Activated CD8-positive, alpha-beta memory T cell treated with anti-CD3 and anti-CD28 coated beads, Interleukin-2, amount 50 U/mL, for 1 hour (primary cell): ENCODE data around the gene TNFRSF8.

Source experiments
- DNase-seq: peaks from one replicate; pipeline ENCODE4 v3.0.0-alpha.2; 2020; ENCODE audit errors: extremely low read depth

The TNFRSF8 gene

DNA sequence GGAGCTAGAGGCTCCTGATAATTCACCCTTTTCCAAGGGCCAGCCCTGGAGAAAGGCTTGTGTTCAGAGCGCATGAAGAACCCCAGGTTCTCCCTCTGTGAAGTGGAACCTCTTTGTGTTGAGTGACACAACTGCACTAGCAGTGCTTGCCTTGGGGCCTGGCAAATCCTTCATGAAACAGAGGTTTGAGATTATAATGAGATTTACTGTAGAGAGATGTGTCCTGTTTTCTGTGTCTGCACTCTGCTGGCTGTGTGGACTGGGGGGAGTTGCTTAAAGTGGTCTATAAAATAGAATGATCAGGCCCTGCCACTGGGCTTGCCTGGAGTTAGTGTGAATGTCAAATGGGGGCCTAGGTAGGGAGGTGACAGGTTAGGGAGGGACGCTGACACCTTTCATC lies 92.2 kb downstream of the TNFRSF8 start:
- no peak for DNase-seq

DNA sequence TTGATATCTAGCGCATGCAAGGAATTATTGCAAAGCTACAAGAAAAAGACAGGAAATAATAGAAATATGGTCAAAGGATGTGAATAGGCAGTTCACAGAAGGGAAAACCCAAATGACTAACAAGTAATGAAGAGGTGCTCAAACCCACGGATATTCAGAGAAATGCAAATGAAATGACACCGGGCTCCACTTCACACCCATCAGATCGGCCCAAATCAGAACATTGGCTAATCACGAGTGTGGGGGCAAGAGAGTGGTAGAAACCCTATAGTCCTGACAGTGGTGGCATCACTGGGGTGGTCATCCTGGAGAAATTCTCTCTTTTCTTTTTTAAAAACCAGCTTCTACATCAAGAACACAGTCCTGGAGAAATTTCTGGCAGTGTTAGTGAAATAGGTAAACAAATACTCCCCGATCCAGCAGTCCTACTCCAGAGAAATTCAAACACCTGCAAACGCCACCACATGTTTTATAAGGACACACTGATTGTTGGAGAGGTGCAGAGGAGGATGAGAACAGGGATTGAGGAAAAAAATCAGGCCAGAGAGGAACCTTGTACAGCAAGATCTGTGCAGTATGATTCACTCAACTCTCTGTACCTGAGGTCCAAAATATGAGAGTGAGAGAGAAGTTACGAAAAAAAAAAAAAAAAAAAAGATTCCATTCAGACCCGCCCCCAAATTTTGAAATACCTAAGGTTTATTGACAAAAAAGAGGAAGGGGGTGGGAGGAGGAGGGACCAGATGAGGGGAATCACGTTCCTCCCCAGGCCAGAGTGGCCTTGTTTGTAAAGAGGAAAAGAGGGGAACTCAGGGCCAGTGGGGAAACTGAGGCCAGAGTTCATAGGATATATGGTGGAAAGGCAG lies 94.5 kb downstream of the TNFRSF8 start:
- no peak for DNase-seq

DNA sequence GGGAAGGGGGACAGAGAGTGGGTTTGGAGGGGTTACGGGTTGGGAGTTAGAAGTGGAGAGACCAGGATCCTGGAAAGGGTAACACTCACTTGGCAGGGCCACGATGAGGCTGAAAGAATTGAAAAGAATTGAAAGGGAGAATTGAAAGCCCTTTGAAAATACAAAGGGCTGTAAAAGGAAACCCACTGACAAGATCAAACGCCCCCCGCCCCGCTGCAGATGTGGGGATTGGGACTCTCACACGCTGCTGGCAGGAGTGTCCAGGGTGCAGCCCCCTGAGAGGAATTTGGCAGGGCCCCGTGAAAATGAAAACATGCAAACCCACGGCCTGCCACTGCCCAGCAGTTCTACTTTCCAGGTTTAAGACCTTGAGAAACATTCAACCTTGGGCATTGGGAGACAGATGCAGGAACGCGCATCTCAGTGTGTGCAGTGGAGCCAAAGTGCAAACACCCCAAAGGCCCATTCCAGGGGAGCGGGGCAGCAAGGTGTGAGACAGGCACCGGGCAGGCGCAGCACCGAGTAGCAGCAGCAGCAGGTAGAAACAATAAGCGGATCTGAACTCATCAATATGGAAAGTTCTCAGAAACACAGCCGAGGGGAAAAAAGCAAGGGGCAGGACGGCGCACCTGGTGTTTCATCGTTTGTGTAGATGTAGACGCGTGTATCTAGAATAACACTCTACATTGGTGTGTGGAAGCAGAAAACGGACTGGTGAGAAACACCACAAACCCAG lies 95.4 kb downstream of the TNFRSF8 start:
- no peak for DNase-seq

DNA sequence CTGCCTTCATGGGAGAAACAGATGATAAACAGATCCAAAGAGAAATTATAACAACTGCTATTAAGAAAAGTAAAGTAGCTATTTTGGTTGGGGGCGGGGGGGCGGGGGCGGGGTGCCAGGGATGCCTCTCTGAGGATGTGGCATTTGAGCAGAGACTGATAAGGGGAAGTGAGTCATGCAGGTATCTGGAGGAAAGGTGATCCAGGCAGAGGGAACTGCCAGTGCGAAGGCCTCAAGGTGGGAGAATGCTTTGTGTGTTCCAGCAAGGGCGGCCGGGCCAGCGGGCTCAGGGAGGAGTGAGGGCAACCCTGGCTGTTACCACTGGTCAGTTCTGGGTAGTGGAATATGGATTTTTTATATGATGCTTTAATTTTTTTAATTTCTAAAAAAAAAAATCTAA lies 96.7 kb downstream of the TNFRSF8 start:
- DNase-seq = no peak

DNA sequence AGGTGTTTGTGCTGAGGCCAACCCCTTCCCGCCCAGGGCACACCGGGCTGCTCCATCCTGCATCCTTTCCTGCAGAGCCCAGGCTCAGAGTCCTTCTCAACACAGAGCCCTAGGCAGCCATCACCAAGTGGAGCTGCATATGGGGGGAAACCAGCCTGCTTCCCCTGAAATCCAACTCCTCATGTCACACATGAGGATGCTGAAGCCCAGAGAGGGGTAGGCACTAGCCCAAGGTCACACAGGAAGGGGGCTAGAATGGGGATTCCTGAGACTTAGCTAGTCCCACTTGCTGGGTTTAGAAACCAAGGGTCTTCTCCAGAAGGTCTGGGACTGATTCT lies 98.2 kb downstream of the TNFRSF8 start:
- DNase-seq = no peak

DNA sequence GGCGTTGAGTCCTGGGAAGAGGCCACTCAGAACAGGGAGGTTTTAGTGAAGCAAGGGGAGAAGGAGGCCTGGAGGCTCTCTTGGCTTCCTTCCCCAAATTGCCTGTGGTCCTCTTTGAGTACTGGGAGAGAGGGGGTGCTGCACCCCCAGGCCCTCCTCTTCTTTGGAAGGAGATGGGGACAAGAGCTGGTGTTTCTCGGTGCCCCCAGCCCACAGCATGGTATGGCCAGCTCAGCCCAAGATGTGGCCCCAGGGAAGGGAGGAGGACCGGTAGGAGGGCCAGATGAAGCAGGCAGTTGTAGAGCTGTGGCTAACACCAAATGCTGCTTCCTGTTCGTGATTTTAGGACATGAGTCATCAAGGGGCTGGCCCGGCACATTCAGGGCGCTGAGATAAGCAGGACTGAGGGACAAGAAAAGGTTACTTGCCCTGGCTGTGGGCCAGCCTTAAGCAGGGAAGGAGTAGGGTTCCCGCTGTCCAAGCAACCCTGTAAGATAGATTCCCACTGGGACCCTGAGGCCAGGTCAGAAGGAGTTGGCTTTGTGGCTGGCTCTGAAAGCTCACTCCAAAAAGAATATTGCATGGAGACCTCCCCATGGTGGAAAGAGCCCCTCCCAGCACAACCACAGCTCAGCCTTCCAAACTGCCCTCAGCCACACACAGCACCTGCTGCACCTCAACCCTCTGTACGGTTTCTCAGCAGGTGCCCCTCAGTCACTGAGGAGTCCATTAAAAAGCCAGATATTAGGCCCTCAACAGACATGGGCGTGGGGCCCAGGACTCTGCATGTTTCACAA lies 98.8 kb downstream of the TNFRSF8 start:
- no peak for DNase-seq

DNA sequence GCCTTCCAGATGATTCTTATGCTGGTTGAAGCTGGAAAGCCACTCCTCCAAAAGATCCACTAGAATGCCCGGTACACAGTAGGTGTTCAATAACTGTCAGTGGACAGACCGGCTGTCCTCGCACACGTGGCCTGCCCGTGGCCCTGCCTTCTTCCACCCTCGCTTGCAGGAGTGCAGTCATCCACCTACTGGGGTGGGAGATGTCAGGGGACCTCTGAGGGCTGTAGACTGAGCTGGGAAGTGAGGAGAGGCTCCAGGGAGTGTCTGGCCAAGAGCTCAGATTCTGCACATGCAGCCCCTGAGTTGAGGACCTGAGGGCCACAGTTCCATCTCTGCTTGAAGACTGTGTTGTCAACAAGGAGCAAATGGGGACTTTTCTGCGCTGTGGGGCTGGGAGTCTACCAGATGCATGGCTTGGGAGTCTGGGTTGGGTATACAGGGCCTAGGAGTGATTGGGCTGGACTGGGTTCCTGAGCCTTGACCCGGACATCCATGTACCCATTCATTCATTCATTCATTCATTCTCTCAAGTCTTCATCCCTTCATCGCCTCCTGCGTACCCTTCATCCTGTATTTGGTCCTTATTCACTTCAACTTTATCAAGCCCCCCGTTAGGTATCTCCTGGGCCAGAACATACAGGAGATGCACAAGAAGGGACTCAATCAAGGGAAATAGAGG lies 99.5 kb downstream of the TNFRSF8 start:
- DNase-seq = no peak

DNA sequence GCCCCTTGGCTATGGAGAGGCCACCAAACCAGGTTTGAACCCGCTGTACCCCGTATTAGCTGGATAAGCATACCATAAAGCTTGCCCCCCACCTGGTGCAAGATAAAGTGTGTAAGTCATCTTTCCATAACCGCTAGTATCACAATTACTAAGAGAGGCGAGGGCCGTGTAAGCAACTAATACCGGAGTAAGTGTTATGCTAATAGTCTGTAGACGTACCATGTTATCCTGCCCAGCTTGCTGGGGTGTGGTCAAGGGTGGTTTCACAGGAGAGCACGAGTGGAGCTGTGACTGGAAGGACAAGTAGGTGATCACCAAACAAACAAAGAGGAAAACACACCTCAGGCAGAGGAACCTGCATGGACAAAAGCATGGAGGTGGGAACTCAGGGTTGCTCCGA lies 100.1 kb downstream of the TNFRSF8 start:
- DNase-seq = no peak

DNA sequence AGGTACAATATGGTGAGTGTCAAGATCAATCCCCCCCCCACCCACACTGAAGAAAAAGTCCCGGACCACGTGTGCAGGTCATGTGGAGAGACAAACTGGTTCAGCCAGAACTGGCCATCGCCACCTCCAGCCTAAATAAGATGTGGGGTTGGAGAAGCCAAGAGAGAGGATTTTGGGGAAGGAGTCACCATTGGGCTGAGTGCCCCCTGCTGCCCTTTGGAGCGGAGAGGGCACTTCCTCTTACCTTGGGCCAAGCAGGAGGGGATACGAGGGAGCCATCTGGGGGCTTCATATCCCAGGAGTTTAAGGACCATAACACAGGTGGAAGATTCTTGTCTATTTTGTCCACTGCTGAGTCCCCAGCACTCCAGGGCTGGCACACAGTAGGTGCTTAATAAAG lies 101.1 kb downstream of the TNFRSF8 start:
- no peak for DNase-seq

DNA sequence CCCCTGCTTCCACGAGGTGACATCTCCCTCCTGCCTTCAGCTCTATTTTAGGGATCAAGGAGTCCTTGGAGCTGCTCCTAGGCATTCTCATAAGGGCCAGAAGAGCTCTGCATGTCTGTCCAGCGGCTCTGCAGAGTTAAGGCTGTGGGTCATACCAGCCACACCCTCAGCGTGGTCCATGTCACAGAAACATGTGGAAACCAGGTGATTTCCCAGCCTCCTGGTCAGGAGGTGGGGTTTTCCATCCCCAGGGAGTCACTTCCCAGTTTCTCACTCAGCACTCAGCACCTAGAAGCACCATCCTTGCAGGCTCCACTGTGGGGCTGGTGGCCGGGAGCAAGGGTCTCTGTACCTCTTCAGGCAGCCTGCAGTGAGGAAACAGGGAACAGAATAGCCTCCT lies 102.2 kb downstream of the TNFRSF8 start:
- no peak for DNase-seq

DNA sequence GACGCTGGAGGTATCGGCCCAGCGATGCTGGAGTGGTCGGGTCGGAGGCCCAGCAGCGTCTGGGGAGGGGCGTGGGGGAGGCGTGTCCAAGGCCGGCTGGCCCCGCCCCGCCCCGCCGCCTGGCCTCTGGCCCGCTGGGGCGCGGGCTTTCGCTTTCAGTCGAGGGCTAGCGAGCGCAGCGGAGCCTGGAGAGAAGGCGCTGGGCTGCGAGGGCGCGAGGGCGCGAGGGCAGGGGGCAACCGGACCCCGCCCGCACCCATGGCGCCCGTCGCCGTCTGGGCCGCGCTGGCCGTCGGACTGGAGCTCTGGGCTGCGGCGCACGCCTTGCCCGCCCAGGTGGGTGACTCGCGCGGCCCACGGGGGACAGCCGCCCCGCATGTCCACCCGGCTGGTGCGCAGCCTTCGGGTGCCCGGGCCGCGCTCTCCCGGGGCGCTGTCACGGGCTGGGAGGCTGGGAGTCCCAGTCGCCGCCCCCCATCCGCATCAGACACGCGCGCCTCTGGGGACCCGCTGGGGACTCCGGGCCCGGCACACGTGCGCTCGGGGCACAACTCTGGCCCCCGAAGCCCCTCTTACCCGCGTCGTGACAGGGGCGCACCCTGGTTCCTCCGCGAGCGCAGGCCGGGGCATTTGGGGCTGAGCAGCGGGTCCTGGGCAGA lies 103.9 kb downstream of the TNFRSF8 start, which contains the start of gene TNFRSF1B:
TSS of gene TNFRSF1B (plus strand) at position 158 of the 659 bp plus-strand sequence. CDS start at position 259, 101 bp downstream.
- no peak for DNase-seq

DNA sequence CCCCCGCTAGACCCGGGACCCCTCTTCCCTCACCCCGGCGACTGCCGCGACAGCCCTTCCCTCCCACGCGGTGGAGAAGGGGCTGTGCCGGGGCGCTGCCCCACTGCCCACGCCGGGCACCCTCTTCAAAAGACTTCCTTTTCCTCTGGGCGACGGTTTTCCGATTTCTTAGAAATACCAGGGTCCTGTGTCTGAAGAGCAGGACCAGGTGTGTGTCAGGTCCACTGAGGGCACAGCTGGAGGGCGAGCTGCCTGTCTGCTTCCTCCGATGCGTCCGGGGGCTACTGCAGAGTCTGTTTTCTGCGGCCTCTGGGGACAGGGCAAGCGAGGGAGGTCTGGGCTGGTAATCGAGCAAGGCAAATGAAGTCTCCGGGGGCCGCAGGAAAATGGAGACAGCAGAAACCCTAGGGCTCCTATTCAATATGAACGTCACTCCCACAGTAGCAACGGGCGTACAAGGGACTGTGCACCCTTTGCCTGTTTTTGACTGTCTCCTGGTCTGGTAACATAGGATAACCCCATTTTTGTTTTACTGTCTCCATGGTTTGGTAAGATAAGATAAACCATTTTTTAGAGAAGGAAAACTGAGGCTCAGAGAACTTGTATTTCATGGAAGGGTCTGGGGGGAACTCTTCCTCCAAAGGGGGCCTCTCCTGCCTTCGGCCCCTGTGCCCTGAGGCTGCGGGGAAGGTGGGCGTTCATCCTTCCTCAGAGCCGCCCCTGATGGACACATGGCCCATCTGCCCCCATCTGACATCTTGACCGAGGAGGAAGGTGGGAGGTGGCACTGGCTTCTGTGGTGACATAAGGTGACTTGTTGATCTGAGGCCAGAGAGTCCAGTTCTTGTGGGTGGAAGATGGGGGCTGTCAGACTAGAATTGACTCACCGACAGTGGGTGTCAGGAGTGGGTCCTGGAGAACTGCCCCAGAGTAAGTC lies 104.7 kb downstream of the TNFRSF8 start:
- DNase-seq = no peak

DNA sequence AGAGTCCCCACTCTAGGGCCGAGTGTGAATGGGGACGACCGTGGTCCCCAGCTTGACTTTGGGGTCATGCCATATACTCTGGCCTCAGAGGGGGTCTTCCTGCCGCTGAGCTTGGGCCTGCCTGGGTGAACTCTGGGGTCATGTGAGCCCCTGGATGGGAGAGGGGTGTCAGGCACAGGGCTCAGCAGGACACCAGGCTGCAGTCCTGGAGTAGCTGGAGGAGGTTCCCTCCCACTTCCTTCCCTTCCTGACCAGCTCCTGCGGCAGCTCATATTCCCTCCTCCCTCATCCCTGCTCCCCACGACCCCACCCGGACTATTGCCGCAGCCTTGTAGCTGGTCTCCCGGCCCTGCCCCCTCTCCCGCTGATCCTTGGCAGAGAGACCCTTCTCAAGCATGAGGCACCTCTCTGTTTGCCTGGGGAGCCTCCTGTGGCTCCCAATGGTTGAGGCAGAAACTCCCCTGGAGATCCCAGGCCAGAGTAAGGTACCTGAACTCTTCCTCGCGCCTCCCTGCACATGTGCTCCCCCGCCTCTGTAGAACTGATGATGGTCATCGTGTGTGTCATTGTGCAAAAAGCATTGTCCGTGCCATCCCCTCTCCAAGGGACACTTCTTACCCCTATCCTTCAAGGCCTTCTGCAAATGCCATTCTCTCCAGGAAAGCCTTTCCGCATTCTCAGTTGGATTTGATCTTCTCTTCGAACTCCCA lies 105.5 kb downstream of the TNFRSF8 start:
- no peak for DNase-seq

DNA sequence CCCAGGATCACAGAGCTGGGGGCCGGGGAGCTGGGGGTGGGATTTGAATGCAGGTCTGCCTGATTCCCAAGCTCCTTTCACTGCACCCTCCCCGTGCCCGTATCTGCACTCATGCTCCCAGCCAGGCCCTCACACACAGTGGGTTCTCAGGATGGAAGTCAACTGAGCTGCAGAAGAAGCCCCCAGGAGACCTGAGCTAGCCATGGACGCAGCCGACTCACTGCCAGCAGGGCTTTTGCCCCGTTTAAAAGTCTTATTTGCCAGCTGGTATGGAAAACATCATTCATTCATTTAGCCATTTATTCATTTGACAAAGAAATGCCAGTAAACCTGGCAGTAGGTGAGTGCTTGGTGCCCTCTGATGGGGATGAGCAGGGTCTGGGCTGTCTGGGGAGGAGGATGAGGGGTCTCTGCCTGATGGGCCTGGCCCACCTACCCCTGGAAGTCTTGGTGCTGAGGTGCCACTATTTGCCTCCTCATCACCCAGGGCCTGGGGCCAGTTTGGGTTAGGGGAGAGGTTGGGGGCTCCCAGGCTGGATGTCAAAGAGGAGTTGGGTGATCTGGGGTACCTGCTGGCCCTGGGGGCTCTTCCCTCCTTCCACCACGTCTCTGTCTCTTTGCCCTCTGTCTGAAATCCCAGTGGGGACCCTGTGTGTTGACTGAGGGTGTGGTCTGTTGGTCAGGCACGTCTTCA lies 106.5 kb downstream of the TNFRSF8 start:
- no peak for DNase-seq

DNA sequence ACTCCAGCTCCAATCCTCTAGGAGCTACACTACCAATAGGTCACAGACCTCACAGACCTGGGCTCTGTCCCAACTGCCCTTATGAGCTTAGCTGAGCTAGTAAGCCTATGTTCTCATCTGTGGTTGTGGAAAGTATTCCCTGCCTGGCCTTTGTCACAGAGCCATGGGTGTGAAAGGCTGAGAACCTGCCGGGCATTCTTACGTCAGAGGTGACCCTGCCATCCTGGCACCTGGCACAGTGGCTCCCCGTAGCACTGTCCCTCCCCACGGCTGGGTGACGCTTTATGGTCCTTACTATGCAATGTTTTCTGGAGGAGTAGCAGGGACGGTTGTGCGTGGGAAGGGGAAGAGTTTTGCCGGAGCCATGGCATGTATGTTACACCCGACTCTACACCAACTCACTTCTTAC lies 107.2 kb downstream of the TNFRSF8 start:
- no peak for DNase-seq

DNA sequence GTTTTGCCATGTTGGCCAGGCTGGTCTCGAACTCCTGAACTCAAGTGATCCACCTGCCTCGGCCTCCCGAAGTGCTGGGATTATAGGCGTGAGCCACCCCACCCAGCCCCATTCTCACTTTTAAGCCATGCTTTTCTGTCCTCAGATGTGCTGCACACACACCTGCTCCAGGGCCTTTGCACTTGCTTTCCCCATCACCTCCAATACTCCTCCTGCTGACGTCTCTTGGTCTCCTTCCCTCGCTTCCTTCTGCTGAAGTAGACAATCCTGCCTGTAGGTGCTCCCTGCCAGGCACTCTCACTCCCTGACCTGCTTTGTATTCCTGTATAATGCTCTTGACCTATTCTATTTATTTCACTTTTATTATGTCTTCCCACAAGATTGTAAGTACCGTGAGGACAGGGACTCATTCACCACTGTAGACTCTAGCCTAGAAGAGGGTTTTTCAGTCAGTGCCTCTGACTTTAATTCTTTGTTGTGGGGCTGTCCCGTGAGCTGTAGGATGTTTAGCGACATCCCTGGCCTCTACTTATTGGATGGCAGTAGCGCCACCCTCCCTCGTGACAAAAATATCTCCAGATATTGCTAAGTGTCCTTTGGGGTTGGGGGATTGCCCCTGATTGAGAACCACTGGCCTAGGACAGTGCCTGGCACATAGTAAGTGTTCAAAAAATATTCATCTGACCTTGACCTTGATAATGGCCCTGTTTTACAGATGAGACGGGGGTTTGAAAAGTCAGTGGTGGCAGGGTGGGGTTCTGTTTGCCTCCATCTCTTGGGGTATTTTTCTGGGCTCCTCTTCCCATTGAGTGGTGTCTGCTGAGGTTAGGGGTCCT lies 108.3 kb downstream of the TNFRSF8 start:
- DNase-seq = no peak

DNA sequence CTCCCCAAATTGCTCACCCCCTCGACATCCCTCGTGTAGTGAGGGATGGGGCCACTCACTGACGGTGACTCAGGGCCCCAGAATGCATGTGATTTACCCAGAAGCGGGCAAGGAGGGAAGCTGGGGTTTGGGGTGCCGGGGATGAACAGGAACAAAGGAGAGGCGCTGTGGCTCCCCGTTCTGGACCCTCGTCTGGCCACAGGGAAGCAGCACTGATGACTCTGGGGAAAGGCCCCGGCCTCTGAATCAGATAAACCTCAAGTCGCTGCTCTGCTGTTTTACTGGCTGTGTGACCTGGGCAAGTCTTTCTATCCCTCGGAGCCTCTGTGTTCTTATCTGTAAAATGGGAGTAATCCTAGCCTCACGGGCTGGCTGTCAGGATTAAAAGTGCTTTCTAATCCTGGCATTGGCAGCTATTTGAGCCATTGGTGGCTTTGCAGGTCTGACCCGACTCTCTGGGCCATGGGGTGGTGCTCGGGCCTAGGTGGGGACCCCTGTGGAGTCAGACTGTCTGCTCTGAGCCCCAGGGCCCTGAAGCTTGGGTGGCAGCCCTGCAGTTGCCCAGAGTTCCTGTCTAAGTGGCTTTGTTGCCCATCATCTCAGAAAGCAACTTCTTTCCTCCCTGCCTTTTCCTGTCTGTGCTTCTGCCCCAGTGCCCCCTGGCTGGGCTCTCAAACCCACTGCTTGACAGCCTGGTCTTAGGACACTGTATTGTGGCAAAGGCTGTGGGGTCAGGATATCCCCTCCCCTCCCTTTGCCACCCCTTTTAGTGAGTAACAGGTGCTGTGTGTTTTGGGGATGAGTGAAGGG lies 109.1 kb downstream of the TNFRSF8 start:
- DNase-seq = no peak
